GM18873 (cell line): ENCODE measurements around the gene NAA35.
"Not testable (repeated sequence)": the region's sequence is repeated elsewhere in the genome, so short reads cannot be mapped to it uniquely, and the experiment has no call there.

Source experiments
- ATAC-seq: cut with Tn5 transposase; IDR thresholded peaks from one replicate; pipeline ENCODE4 v1.9.1; 2021; ENCODE audit warnings: mild to moderate bottlenecking, moderate library complexity, moderate number of reproducible peaks; ENCODE audit not compliant: unreplicated experiment, low FRiP score

Gene NAA35

DNA sequence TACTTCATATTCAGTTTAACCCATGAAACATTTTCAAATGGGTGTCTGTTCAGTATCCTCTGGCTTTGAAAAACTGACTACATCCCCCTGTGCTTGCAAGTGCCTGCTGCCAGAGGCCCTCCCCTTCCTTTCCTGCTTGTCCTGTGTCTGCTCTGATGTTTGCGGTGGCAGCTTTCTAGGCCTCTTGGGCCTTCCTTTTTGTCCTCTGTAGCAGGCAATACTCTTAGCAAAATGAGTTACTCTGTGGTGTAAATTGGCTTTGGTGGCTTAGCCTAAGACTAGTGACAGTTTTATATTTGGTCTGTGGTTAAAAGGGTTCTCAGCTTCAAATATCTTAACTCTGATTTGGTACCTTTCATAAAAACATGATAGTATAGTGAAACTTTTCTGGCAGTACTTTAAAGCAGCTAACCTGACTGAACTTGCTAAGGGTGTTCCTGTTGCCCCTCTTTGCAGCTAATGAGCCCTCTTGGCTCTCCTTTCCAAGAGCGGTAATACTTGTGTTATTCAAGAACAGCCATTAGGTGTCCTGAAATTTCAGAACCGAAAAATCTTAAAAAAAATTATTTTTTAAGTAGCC, 81.8 kb downstream of the NAA35 start:
- no peak for ATAC-seq

DNA sequence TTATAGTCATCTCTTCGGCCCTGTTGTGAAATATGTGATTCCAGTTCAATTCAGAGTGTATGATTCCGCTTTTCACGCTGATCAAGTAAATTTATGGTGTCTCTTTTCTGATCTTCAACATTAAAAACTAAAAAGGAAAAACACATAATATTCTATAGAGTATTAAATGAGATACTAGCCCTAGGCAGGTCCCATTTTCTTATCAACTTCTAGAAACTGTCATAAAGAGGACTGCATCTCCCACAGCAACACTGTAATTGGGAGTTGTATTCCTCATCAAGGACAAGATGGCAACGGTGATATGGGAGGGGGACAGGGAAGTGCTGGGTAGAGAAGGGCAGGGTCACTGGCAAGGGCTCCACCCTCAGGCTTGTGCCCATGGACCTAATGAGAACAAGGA, 86.8 kb downstream of the NAA35 start:
- no peak for ATAC-seq

DNA sequence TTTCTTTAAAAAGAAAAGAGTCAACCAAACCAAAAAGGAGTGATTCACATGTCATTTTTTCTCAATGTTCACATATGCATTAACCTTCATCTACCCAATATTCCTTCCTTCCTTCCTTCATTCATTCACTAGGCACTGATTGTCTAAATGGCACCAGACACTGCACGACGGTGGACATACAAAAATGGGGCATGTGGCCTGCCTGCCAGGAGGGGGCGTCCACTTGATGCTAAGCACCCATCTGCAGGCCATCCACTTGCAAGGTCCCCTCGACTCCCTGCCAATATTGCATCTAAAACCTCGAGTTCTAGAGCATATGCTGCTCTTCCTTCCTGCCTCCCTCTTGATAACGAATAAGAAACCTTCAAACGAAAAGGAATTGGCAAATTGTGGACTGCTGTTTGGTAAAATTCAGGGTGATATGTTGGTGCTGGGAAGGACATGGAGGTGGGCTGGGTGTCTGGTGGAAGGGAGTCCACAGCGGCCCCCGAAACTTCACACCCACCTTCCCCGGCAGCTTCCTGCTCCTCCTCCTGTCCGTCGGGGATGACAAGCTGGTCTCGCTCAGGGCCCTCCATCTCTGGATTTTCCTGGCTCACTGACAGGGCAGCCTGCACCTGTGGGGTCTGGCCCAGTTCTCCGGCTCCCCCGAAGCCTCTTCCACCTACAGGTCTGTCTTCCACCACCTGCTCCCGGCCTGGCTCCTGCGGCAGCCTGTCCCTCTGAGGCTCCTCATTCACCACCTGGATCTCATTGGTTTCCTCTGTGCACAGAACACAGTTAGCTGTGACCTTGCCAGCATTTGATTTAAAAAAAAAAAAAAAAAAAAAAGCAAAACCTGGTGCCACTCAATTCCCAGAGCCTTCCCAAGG, 94.2 kb downstream of the NAA35 start:
- no peak for ATAC-seq

DNA sequence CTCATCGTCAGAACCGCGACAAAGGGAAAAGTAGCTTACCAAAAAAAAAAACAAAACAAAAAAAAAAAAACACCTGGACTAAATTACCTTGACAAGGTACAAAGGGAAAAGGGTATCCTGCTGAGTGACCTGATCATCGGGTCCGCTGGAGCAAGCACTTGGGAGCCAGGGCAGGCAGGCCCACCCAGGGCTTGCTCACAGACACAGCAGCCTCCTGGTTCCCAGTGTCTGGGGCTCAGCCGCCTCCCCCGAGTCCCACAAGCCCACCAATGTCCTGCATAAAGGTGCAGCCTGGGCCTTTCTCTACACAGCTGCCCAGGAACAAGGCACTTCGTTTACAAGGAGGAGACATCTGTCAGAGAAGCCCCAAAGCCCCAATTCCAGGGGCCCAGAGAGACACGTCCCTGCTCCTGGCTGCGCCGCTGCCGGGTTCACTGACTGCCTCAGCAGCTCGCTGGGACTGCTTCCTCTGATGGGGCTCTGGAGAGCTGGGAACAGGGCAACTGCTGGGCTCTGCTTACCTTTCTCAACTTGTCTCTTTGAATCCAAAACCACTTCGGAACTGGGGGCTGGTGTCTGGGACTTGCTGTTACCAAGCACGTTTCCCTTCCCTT, 95.0 kb downstream of the NAA35 start:
- no peak for ATAC-seq

DNA sequence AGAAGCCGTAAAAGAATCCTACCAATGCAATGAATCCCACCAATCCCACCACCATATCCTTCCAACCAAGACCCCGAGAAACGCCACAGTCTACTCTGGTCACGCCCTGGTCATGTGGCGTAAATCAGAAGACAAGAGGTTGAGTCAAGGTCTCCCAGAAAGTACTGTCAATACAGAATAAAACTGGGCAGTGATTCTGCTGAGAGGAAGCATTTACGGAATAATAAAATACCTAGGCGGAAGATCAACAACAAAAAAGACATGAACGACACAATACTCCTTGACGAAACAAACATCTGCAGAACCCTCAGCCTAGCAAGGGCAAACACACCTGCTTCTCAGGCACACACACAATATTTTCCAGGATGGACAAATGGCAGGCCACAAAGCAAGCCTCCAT, 95.6 kb downstream of the NAA35 start:
- no peak for ATAC-seq

DNA sequence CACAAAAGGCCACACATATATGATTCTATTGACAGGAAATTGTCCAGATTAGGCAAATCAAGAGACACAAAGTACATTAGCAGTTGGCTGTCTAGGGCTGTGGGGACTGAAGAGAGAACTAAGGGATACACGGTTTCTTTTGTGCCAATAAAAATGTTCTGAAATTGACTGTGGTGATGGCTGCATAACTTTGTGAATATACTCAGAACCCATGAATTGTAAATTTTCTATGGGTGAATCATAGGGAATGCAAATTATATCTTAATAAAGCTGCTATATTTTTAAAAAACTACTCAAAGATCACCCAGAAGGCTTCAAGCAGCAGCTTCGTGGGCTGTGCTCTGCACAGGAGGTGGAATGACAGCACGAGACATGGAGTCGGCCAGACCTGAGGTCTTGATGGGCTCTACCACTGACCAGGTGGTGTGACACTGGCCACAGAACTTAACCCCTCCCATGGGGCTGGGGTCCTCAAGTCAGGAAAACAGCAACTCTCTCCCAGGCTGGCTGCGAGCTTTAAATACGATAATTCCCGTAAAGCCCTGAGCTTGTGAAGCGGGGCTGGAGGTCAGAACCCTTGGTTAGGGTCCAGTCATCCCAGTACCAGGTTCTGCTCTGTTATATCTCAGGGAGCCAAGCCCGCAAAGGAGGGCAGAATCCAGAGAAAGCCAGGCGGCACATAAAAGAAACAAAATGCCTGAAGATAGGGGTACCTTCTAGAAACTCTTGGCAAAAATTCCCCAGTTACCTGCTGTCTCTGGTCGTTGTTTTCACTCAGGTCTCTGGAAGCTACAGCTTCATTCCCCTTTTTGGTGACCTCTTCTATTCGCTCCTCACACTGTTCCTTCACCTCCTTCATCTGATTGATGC, 99.3 kb downstream of the NAA35 start:
- ATAC-seq: no peak

DNA sequence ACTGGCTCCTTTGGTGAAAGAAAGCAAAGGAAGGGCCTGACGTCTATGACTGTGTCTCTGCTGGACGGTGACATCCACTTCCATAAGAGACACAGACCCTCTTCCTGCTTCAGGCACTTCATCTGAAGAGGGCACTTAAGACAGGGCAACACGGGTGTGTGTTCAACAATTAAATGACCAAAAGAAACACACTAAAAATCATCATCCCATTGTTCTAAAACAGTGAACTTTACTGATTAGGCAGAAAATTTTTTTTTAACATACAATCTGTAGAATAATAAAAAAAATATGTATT, 99.9 kb downstream of the NAA35 start:
- ATAC-seq: no peak

DNA sequence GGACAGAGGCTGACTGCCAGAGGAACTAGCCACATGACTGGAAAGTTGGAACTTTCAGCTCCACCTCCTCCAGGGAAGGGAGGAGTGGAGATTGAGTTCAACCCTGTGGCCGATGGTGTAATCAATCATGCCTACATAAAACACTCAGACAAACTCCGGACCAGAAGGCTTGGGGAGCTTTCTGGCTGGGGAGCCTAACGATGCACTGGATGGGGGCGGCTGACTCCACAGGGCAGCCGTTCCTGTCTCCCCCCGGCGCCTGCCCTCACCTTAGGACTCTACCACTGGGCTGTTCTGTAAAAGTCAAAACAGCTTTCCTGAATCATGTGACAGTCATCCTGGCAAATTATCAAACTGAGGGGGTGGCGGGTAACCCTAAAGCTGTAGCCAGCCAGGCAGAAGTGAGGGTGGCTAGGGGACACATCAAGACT, 100.4 kb downstream of the NAA35 start:
- ATAC-seq: no peak

DNA sequence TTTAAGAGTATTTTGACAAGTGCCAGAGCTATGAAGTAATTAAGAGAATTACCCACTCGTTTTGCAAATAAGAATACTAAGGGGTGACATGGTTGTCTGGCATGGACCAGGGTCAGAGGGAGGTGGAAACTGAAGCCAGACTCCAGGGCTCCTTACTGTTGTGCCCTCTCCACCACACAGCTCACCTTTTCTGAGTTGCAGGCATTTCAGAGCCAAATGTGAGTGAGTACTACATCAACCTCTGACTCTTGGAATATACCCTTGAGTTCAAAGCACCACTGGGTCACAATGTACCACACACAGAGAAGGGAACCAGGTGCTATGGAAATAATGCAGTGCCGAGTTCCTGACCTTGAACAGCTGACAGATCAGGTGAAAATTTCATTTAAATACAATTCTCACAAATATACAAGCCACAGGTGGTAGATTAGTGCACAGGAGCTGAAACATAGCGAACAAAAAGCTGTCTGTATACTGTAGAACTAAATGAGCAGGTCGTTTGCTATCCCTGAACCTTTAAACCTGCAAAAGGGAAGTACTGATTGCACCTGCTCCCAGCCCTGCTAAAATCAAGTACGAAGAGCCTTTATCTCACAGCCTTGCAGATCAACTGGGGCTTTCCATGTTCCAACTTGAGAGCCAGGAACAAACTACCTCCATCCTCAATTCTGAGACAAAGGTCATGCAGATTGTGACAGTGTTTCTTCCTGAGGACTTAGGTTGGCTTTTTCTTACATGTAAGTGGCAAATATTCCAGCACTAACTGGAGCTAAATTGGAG, 101.4 kb downstream of the NAA35 start:
- ATAC-seq: no peak

DNA sequence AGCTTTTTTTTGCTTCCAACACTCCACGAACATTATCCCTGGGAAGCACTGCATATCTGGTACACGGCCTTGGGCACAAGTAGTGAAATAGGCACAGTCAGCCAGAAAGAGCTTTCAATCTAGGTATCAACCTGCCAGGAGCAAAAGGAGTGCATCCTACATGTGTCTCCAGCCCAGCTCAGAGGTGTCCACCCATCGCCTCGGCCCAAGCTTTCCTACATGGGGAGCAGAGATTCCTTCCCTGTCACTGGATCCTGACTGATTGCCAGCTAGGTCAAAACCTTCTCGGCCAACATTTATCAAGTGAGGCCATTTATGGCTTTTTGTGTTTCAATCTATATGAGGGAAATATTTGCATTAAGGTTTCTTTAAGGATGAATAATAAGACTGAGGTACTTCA, 102.6 kb downstream of the NAA35 start:
- no peak for ATAC-seq

DNA sequence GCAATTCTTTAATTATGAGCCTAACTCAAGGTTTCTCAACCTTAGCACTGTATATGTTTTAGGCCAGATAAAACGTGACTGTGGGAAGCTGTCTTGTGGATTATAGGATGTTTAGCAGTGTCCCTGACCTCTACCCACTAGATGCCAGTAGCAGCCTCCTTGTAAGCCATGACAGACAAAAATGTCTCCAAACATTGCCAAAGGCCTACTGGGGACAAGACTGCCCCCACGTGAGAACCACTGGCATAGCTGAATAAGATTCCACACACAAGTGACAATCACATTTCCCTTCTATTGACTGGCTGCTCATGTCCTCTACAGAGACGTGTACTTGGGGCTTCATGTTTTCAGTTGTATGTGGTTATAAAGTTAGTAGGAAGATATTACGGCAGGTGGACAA, 103.1 kb downstream of the NAA35 start:
- ATAC-seq: no peak

DNA sequence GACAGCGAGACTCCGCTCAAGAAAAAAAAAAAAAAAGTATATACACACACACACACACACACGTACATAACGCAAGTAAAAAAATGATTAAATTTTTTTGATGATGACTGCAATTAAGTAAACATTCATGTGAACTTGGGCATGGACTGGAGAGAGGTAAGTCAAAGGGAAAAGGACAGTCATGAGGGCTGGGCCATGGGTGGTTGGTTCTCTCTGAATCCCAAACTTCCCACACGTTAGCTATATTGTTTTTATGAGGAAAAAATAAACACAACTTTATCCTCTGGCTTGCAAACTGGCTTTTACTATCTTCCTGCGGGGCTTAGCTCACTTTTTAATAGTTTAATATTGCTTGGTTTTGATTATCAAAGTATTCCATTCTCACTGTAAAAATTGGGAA, 104.7 kb downstream of the NAA35 start:
- no peak for ATAC-seq

DNA sequence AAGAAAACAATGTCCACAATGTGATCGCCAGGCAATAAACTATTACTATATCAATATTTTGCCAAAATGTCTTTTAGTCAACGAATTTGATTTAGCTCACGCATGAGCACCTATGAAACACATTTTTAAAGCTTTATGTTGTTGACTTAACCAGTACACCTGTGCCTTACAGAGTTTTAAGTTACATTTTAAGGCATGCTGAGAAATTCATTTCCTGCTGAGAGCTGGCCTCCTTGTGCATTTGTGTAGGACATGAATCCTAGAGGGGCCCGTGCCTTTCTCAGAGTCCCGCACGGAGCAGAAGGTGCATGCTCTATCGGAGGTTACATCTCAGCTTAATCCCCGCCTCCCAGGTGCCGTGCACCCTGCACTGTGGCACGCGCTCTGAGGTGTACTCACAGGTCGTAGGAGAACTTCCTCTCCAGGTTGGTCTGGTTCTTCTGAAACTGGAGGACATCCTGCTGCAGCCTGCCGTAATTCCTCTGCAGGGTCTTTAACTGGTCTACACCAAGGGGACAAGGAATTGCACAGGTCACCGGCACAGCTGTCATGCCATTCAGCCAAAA, 105.2 kb downstream of the NAA35 start:
- no peak for ATAC-seq

DNA sequence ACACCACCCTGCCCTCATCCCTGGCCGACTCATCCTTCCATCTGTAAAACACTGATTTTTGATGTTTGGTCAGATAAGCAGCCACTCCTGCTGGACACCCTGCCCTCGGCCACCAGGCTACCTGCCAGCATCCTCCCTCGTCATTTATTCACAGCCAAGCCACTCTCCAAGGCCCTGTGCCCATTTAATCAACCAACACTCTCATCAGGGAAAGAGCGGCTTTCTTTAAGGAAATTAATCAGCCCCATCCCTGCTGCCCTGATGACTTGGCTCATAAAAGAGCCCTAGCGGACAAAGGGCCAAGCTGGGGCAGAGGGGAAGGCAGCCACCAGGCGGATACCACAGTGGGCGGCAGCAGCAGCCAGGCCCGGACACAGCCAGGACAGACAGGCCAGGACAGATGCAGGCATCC, 106.0 kb downstream of the NAA35 start:
- ATAC-seq: no peak

DNA sequence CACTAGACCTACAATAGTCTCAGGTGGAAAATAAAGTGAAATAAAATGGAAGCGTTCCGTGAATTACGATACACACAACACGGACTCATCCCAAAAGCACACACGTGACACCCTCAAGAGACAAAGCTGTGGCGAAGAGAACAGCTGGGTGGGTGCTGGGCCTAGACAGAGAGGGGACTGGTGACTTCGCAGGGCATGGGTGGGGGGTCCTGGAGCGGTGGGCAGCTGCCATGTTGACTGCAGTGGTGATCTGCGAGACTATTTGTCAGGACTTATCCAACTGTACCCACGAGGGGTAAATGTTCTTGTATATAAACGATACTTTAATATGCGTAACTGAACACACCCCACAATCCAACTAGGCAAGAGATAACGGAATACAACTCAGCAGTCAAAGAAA, 106.4 kb downstream of the NAA35 start:
- ATAC-seq: no peak

DNA sequence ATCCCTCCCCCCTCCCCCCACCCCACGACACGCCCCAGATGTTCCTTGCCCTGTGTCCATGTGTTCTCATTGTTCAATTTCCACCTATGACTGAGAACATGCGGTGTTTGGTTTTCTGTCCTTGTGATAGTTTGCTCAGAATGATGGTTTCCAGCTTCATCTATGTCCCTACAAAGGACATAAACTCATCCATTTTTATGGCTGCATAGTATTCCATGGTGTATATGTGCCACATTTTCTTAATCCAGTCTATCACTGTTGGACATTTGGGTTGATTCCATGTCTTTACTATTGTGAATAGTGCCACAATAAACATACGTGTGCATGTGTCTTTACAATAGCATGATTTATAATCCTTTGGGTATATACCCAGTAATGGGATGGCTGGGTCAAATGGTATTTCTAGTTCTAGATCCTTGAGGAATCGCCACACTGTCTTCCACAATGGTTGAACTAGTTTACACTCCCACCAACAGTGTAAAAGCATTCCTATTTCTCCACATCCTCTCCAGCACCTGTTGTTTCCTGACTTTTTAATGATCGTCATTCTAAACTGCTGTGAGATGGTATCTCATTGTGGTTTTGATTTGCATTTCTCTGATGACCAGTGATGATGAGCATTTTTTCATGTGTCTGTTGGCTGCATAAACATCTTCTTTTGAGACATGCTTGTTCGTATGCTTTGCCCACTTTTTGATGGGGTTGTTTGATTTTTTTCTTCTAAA, 107.2 kb downstream of the NAA35 start:
- ATAC-seq: not testable (repeated sequence)

DNA sequence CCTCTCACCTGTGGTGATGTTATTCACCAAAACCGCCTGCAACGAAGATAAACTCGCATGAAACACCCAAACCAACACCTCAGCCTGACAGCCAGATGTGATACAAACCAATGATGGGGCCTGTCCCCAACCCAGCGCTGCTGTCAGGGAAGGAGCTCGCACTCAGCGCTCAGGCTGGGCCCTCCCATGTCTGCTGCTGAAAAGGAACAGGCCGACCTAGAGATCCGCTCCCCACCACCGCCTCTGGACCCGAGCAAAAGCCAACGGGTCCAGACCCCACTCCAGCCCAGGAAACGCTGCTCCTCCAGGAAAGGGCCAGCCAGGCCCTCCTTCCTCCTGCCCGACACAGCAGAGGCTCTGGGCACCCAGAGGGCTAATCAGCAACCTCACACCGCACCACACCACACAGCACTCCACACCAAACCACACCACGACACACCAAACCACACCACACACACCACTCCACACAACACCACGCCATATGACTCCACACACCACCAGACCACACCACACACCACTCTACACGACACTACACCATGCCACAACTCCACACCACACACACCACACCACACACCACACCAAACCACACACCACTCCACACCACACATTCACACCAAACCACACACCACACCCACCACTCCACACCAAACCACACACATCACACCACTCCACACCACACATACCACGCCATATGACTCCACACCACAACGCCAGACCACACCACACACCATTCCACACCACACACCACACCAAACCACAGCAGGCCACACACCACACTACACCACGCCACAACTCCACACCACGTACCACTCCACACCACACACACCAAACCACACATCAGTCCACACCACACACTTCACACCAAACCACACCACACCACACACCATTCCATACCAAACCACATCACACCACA, 111.9 kb downstream of the NAA35 start:
- ATAC-seq: no peak

DNA sequence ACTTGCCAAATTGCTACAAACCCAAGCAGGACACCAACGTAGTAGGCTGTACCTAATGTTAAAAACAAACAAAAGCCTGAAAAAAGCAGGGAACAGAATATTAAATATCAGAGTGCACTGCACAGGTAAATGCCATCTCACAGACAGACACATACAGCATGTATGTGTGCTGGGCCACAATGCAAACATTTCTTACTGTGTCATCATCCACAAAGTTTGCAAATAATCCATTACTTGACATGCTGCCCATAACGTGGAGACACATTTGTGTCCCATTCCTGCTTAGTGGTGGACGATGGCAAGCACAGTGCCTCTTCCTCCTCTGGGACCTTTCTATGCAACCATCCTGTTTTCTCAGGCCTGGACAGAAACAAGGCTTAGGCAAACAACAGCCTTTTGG, 113.7 kb downstream of the NAA35 start:
- ATAC-seq: no peak
